Measurements from ENCODE around the gene ARGLU1.

DNA sequence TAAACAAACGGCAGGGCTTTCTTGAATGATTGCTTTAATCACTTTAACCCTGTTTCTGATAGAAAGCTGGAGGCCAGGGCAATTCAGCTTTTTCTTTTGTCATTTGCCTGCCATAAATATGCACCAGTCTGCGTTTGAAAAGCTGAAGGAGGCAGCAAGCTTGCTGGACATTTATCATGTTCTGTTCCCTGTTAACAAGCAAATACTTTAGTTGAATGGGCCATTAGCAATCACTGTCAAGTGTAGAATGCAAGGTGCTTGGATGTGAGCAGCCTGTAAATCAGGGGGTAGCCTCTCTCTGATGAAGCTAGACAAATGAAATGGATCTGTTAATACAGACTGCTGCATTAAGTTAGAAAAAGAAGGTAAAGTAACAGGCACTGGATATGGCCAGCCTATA is 40.1 kb downstream of the ARGLU1 start:
- TF ChIP-seq, protein P1, sequence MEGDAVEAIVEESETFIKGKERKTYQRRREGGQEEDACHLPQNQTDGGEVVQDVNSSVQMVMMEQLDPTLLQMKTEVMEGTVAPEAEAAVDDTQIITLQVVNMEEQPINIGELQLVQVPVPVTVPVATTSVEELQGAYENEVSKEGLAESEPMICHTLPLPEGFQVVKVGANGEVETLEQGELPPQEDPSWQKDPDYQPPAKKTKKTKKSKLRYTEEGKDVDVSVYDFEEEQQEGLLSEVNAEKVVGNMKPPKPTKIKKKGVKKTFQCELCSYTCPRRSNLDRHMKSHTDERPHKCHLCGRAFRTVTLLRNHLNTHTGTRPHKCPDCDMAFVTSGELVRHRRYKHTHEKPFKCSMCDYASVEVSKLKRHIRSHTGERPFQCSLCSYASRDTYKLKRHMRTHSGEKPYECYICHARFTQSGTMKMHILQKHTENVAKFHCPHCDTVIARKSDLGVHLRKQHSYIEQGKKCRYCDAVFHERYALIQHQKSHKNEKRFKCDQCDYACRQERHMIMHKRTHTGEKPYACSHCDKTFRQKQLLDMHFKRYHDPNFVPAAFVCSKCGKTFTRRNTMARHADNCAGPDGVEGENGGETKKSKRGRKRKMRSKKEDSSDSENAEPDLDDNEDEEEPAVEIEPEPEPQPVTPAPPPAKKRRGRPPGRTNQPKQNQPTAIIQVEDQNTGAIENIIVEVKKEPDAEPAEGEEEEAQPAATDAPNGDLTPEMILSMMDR (IDR thresholded peaks at IDR 0.05) = no peak
- no peak for TF ChIP-seq POLR2A (IDR thresholded peaks at IDR 0.05)
